Endodermal cell (in vitro differentiated cells): Measurements from ENCODE around the gene EXD3. TPM values are rescaled to one million over a fixed set of nuclear protein-coding genes. Genes with fewer than 3 reads are reported as not detected.

Experiments used
- DNase-seq: peaks from one replicate; pipeline ENCODE4 v3.0.0-alpha.2; 2017
- H3K27ac ChIP-seq: 2 replicates; pipeline ENCODE4 v1.5.1; 2013; ENCODE audit warnings: mild to moderate bottlenecking, low read depth, low read length, moderate library complexity
- H3K27me3 ChIP-seq: 2 replicates; pipeline ENCODE4 v1.6.1; 2013; ENCODE audit warnings: mild to moderate bottlenecking, low read length, moderate library complexity; ENCODE audit not compliant: insufficient read depth, control insufficient read depth, poor library complexity, severe bottlenecking
- H3K36me3 ChIP-seq: 2 replicates; pipeline ENCODE4 v1.7.0; 2013; ENCODE audit warnings: mild to moderate bottlenecking, low read length, moderate library complexity; ENCODE audit not compliant: control insufficient read depth, insufficient read depth
- H3K4me1 ChIP-seq: one replicate; pipeline ENCODE4 v1.7.0; 2013; ENCODE audit warnings: low read length; ENCODE audit not compliant: control insufficient read depth, insufficient read depth
- H3K4me3 ChIP-seq: 2 replicates; pipeline ENCODE4 v1.5.1; 2013; ENCODE audit warnings: mild to moderate bottlenecking, low read length, moderate library complexity
- H3K9ac ChIP-seq: 2 replicates; pipeline ENCODE4 v1.6.1; 2013; ENCODE audit warnings: mild to moderate bottlenecking, low read length, moderate library complexity; ENCODE audit not compliant: poor library complexity, severe bottlenecking; ENCODE audit errors: extremely low read depth
- H3K9me3 ChIP-seq: 2 replicates; pipeline ENCODE4 v1.6.1; 2013; ENCODE audit warnings: mild to moderate bottlenecking, low read length, moderate library complexity; ENCODE audit not compliant: control insufficient read depth
- H3K27ac Mint-ChIP-seq: 2 replicates; pipeline ENCODE4 v1.8.0; 2020; ENCODE audit warnings: mixed read lengths
- H3K27me3 Mint-ChIP-seq: 2 replicates; pipeline ENCODE4 v1.8.0; 2021; ENCODE audit warnings: mild to moderate bottlenecking, mixed read lengths; ENCODE audit not compliant: insufficient read depth
- H3K36me3 Mint-ChIP-seq: 2 replicates; pipeline ENCODE4 v1.8.0; 2020; ENCODE audit warnings: low read depth, mixed read lengths
- H3K4me1 Mint-ChIP-seq: 2 replicates; pipeline ENCODE4 v1.8.0; 2020; ENCODE audit warnings: mixed read lengths
- H3K4me3 Mint-ChIP-seq: 2 replicates; pipeline ENCODE4 v1.8.0; 2020; ENCODE audit warnings: mild to moderate bottlenecking, moderate library complexity, mixed read lengths
- H3K9me3 Mint-ChIP-seq: 2 replicates; pipeline ENCODE4 v1.8.0; 2020; ENCODE audit warnings: mild to moderate bottlenecking, mixed read lengths
- CTCF ChIP-seq: fragments of 200-600 bp; sonication (generic); conservative IDR thresholded peaks from 2 replicates; pipeline ENCODE4 v1.5.0; 2021; ENCODE audit warnings: antibody characterized with exemption, mild to moderate bottlenecking
- WGBS, 2 experiments: methylation state at CpG; one replicate each; pipeline versions ENCODE4 v1.1.5 to v1.1.7; 2013; ENCODE audit warnings: missing lambda C conversion rate in 2 of 2, mixed read lengths in 1 of 2; ENCODE audit not compliant: insufficient coverage in 1 of 2, insufficient read length in 1 of 2; 5-methylcytosine and 5-hydroxymethylcytosine counted together
- total RNA-seq, 2 donors: library from RNA; stranded (reverse); fragmentation: NEBNext Ultra II Directional in 1 of 2; extraction: Animal tissue kit (Norgen Biotek cat#: 25700) in 1 of 2; gene quantifications; 2 replicates in 1 of 2; 3 replicates in 1 of 2; pipeline ENCODE4 v1.2.1, GENCODE V29; 2021

The EXD3 gene
- total RNA-seq, 2 donors from 2014 or later, result 15.5 to 31.0 TPM

- WGBS, 2 experiments, result 93 to 96% methylated on average over 12 to 23 of the region's 23 CpGs
- TF ChIP-seq CTCF, result no peak
- H3K36me3 Mint-ChIP-seq, result no peaks in the 10 kb centered on the region
- no peaks in the 10 kb centered on the region for H3K36me3 ChIP-seq
- H3K4me3 ChIP-seq, result no peak overlapping the region
- peaks cover 13% of the 10 kb centered on the region for H3K27me3 ChIP-seq
- H3K4me1 Mint-ChIP-seq, result peaks cover 9% of the 10 kb centered on the region
- no peaks in the 10 kb centered on the region for H3K9me3 ChIP-seq
- no peak overlapping the region for H3K4me3 Mint-ChIP-seq
- H3K27ac Mint-ChIP-seq, result no peak overlapping the region
- H3K9me3 Mint-ChIP-seq, result no peaks in the 10 kb centered on the region
- no peak overlapping the region for H3K27ac ChIP-seq
- H3K4me1 ChIP-seq, result no peaks in the 10 kb centered on the region
- no peak overlapping the region for H3K9ac ChIP-seq
- no peak for DNase-seq
- H3K27me3 Mint-ChIP-seq, result peaks cover 6% of the 10 kb centered on the region
Observed at GRCh38 chr9:137306850-137307254, 116.1 kb downstream of the EXD3 start.

GRCh38 chr9:137306066-137306849 is 116.7 kb downstream of the EXD3 start:
- Mint-ChIP-seq H3K4me1 (peaks cover 9% of the 10 kb centered on the region), H3K27ac (no peak overlapping the region), H3K4me3 (no peak overlapping the region), H3K36me3 (no peaks in the 10 kb centered on the region), H3K27me3 (peaks cover 6% of the 10 kb centered on the region), H3K9me3 (no peaks in the 10 kb centered on the region)
- Histone ChIP-seq H3K4me1 (no peaks in the 10 kb centered on the region), H3K27ac (peak overlapping the region; percentile 98), H3K27me3 (peaks cover 13% of the 10 kb centered on the region), H3K36me3 (no peaks in the 10 kb centered on the region), H3K9ac (no peak overlapping the region), H3K9me3 (no peaks in the 10 kb centered on the region), H3K4me3 (no peak overlapping the region)
- TF ChIP-seq CTCF, result no peak
- 85 to 87% methylated on average over 24 to 30 of the region's 30 CpGs for WGBS, 2 experiments
- DNase-seq, result peak; percentile 65

GRCh38 chr9:137305798-137306065 is 117.2 kb downstream of the EXD3 start:
- no peak for TF ChIP-seq CTCF
- no peak overlapping the region for H3K27ac Mint-ChIP-seq
- H3K9me3 ChIP-seq, result no peaks in the 10 kb centered on the region
- no peaks in the 10 kb centered on the region for H3K9me3 Mint-ChIP-seq
- no peaks in the 10 kb centered on the region for H3K4me1 ChIP-seq
- no peak overlapping the region for H3K4me3 ChIP-seq
- H3K9ac ChIP-seq, result no peak overlapping the region
- H3K27ac ChIP-seq, result peak overlapping the region; percentile 98
- H3K4me3 Mint-ChIP-seq, result no peak overlapping the region
- no peak for DNase-seq
- 74 to 78% methylated on average over 3 to 8 of the region's 8 CpGs for WGBS, 2 experiments
- peaks cover 9% of the 10 kb centered on the region for H3K4me1 Mint-ChIP-seq
- H3K27me3 ChIP-seq, result peaks cover 13% of the 10 kb centered on the region
- H3K36me3 ChIP-seq, result no peaks in the 10 kb centered on the region
- no peaks in the 10 kb centered on the region for H3K36me3 Mint-ChIP-seq
- H3K27me3 Mint-ChIP-seq, result peaks cover 6% of the 10 kb centered on the region
